Measurements from ENCODE around the gene RBMX.

Gene RBMX

GRCh38 chrX:136909706-136910564 is 29.4 kb upstream of the RBMX start (continued):
- no peak for TF ChIP-seq PRDM2 (tag by site-specific recombination; IDR thresholded peaks at IDR 0.05; ENCODE audit: borderline replicate concordance)
- TF ChIP-seq ZNF692 (tag by site-specific recombination; IDR thresholded peaks at IDR 0.05), result 0 out of 2 replicates have a peak, but pooled peaks have one; percentile 17
- no peak for TF ChIP-seq ZNF211 (tag by site-specific recombination; IDR thresholded peaks at IDR 0.05; ENCODE audit: low read depth)
- peak; percentile 98 for TF ChIP-seq ZNF600 (tag by site-specific recombination; IDR thresholded peaks at IDR 0.05)
- peak; percentile 98 for TF ChIP-seq SP3 (tag by site-specific recombination; IDR thresholded peaks at IDR 0.05)
- peak; percentile 33 for TF ChIP-seq ZNF843 (tag by site-specific recombination; IDR thresholded peaks at IDR 0.05)
- TF ChIP-seq ZNF112 (tag by site-specific recombination; IDR thresholded peaks at IDR 0.05), result no peak
- peak; percentile 76 for TF ChIP-seq WT1 (tag by site-specific recombination; IDR thresholded peaks at IDR 0.05)
- TF ChIP-seq OSR2 (tag by site-specific recombination; IDR thresholded peaks at IDR 0.05), result no peak
- TF ChIP-seq MZF1 (tag by site-specific recombination; IDR thresholded peaks at IDR 0.05; ENCODE audit: borderline replicate concordance), result peak; percentile 49; the same call in 1 of the 2 replicates
- no peak for TF ChIP-seq GLI4 (tag by site-specific recombination; IDR thresholded peaks at IDR 0.05)
- TF ChIP-seq ELK4 (IDR thresholded peaks at IDR 0.05; ENCODE audit: borderline replicate concordance, low read depth, low read length), result no peak
- no peak for TF ChIP-seq ZFP3 (tag by site-specific recombination; IDR thresholded peaks at IDR 0.05; ENCODE audit: low read depth)
- TF ChIP-seq ZNF501 (tag by site-specific recombination; IDR thresholded peaks at IDR 0.05), result peak; percentile 10; the same call in 1 of the 2 replicates
- no peak for TF ChIP-seq ZNF792 (tag by site-specific recombination; IDR thresholded peaks at IDR 0.05)
- TF ChIP-seq, protein P1, sequence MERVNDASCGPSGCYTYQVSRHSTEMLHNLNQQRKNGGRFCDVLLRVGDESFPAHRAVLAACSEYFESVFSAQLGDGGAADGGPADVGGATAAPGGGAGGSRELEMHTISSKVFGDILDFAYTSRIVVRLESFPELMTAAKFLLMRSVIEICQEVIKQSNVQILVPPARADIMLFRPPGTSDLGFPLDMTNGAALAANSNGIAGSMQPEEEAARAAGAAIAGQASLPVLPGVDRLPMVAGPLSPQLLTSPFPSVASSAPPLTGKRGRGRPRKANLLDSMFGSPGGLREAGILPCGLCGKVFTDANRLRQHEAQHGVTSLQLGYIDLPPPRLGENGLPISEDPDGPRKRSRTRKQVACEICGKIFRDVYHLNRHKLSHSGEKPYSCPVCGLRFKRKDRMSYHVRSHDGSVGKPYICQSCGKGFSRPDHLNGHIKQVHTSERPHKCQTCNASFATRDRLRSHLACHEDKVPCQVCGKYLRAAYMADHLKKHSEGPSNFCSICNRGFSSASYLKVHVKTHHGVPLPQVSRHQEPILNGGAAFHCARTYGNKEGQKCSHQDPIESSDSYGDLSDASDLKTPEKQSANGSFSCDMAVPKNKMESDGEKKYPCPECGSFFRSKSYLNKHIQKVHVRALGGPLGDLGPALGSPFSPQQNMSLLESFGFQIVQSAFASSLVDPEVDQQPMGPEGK (tag by site-specific recombination; IDR thresholded peaks at IDR 0.05), result peak; percentile 90
- TF ChIP-seq ZNF394 (tag by site-specific recombination; IDR thresholded peaks at IDR 0.05; ENCODE audit: borderline replicate concordance), result peak; percentile 61; the same call in 1 of the 2 replicates
- peak; percentile 71 for TF ChIP-seq ZFHX2 (tag by site-specific recombination; conservative IDR thresholded peaks at IDR 0.05)
